WI38 (cell line): ENCODE data around the gene SPEN.

Experiments used
- H3K4me3 ChIP-seq: 2 replicates; pipeline ENCODE4 v1.5.1; 2011; ENCODE audit warnings: low read depth, mild to moderate bottlenecking, control low read depth, low read length
- TF ChIP-seq, protein P1 (sequence below): IDR thresholded peaks from 2 replicates; pipeline ENCODE4 v1.5.1; 2012; ENCODE audit warnings: low read depth, mild to moderate bottlenecking, control low read depth, low read length

The SPEN gene

DNA sequence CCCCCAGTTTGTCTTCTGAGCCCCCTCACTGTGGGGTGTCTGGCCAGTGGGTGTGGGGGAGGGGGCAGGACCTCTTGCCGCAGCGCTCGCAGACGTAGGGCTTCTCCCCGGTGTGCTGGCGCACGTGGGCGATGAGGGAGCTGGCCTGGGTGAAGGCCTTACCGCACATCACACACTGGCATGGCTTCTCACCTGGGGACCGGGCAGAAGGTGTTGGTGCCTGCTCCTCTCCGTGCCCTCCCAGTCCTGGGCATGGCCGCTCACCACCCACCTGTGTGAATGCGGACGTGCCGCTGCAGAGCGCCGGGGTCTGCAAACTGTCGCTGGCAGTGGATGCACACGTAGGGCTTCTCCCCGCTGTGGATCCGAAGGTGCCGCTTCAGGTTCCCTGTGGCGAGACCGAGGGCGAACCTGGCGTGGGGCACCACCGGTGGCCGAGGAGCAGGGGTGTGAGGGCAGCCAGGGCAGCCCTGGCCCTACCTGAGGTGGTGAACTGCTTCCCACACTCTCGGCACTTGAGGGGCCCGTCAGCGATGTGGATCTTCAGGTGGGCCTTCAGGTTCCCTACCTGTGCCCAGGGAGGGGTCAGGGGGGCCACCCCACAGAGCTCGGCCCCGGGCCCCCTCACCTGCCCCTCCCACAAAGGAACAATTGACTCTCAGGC lies 96.0 kb downstream of the SPEN start:
- TF ChIP-seq, protein P1, sequence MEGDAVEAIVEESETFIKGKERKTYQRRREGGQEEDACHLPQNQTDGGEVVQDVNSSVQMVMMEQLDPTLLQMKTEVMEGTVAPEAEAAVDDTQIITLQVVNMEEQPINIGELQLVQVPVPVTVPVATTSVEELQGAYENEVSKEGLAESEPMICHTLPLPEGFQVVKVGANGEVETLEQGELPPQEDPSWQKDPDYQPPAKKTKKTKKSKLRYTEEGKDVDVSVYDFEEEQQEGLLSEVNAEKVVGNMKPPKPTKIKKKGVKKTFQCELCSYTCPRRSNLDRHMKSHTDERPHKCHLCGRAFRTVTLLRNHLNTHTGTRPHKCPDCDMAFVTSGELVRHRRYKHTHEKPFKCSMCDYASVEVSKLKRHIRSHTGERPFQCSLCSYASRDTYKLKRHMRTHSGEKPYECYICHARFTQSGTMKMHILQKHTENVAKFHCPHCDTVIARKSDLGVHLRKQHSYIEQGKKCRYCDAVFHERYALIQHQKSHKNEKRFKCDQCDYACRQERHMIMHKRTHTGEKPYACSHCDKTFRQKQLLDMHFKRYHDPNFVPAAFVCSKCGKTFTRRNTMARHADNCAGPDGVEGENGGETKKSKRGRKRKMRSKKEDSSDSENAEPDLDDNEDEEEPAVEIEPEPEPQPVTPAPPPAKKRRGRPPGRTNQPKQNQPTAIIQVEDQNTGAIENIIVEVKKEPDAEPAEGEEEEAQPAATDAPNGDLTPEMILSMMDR = no peak
- H3K4me3 ChIP-seq = no peak overlapping the region

DNA sequence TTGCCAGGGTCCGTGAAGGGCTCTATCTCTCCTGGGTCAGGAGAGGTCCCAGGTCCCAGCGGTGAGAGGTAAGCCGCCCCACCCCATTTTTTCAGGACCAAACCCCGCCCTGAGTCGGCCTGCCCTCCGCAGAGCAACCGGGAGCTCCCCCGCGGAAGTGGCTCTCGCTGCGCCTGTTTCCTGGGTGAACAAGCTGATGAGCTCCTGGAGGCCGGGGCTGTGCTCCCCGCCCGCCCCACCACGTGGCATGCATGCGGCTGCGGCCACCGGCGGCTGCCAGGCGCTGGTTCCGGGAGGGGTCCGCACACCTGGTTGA lies 96.4 kb downstream of the SPEN start:
- H3K4me3 ChIP-seq = no peak overlapping the region
- TF ChIP-seq, protein P1 = no peak

DNA sequence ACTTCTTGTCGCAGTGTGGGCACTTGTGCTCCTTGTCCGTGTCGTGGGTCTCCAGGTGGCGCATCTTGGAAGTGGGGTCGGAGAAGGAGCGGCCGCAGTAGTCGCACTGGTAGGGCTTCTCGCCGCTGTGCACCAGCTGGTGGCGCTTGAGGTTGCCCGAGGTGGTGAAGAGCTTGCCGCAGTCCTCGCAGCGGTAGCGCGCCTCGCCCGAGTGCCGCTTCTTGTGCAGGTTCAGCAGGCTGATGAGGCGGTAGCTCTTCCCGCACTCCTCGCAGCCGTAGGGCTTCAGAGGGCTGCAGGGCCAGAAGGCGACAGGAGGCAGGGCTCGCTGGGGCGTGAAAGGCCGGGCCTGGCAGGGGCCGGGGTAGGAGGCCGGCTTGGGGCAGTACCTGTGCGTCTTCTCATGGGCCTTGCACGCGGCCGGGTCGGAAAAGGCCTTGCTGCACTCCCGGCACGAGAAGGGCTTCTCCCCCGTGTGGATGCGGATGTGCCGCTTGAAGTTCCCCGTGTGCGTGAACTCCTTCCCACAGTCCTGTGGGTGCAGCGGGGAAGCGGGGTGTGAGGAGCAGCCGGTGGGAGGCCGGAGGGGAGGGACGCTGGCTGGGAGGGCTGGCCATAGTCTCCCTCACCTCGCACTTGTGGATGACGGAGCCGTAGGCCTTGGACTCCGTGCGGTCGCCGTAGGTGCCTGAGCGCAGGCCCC lies 97.0 kb downstream of the SPEN start:
- H3K4me3 ChIP-seq = no peak overlapping the region

DNA sequence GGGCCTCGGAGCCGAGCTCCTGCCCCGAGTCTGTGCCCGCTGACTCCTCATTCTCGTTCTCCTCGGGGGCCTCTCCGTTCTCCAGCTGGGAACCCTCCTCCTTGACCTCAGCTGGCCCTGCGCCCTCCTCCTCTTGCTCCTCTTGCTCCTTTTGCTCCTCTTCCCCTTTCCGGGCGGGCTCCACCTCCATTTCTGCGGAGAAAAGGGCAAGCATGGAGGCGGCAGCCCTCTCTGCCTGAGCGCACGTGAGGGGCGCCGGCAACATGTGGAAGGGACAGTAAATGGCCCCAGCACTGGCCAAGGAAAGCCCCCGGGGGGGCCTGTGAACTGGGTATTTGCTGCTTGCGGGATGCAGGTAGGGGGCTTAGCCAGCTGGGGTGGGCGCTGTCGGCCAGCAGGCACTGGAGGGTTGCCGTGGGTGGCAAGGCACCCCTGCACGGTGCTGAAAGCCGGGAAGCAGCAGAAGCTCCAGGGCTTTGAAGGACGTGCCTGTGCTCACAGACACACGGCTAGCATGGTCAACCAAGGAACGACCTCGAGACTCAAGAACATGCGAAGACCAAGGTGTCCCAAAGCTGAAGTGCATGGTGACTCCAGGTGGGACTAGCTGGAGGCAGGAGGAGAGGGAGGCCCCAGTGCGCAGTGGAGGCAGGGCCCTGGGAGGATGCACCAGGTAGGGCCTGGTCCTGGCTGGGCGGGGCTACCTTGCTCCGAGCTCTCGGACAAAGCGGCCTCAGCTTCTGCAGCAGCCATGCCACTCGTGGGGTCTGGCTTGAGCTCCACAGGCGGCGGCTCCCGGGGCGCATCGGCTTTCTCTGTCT lies 97.7 kb downstream of the SPEN start:
- no peak overlapping the region for H3K4me3 ChIP-seq
- TF ChIP-seq, protein P1 = no peak

More for the DNA sequence above, 97.0 kb downstream of the SPEN start:
- TF ChIP-seq, protein P1 = no peak

DNA sequence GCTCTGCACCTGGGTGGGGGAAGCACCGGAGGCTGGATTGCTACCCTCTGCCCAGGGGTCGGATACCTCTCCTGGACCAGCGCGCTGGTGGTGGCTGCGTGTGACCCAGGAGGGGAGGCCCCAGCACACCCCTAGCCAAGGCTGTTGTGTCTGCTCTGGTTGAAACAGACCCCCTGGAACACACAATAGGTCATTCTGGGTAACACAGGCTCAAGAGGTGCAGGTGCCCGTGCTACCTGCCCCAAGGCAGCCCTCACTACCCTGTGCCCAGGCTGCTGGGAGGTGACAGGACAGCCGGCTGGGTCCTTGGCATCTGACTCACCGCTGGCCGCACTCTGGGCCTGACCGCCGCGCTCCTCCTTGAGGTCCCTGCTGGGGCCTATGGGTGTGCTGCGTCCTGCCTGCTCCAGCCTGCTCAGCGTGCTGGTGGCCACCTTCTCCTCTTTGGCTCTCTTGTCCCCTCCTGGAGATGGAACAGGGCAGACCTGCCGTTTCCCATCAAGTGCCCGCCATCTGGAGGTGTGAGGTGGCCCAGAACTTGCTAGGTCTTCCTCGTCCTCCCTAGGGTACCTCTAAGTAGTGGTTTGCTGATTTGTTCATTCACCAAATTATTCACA lies 98.4 kb downstream of the SPEN start:
- TF ChIP-seq, protein P1 = no peak

DNA sequence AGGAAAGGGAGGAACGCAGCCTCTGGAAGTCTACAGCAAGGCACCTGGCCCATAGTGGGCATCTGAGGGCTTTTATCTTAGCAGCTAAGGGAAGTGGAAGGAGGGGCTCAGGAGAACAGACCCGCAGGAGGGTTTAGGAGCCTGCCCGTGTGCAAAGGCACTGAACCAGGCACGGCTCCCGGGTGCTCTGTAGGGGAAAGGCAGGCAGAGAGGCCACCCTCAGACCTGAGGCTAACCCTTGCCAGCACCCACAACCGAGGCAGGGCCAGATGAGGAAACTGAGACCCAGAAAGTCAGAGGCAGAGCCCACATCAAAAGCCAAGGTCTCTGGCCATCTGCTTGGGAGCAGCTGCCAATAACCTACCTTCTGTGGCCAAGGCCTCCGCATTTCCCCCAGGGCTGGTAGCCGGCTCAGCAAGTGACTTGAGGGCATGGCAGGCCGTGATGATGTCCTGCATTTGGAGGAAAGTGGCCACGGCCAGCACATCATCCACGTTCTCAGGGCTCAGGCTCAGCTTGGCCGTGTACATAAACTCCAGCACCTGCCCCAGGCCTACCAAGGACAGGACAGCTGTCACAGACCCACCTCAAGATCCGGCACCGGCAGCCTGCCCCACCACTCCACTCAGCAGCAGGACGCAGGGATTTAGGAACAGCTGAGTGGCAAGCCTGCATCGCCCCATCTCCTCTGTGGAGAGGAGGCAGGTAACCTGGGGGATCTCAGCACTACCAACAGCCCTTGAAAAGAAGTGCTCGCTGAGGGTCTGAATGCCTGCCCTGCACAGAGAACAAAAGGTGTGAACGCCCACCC lies 99.3 kb downstream of the SPEN start:
- TF ChIP-seq, protein P1 = no peak
- no peak overlapping the region for H3K4me3 ChIP-seq

More for the DNA sequence above, 98.4 kb downstream of the SPEN start:
- no peak overlapping the region for H3K4me3 ChIP-seq
